ENCODE measurements around the gene COG3.

- TF ChIP-seq EZH2 (IDR thresholded peaks at IDR 0.05), result no peak
- no peak for TF ChIP-seq POLR2AphosphoS5 (IDR thresholded peaks at IDR 0.05; ENCODE audit: borderline replicate concordance, low read depth, low read length)
- TF ChIP-seq FOXP2 (optimal IDR thresholded peaks at IDR 0.05; ENCODE audit: control extremely low read depth, extremely low read length, insufficient read depth), result no peak
These were observed 3.9 kb downstream of the COG3 start for GRCh38 chr13:45468635-45469034.

Data from SK-N-MC (cell line).